ENCODE measurements around the gene CAMSAP1.

The CAMSAP1 gene

GRCh38 chr9:135882011-135882410 is 25.3 kb downstream of the CAMSAP1 start:
- DNase-seq (ENCODE audit: low read depth in 2 of 2, low spot score in 1 of 2) = no peak

GRCh38 chr9:135880438-135880837 is 26.9 kb downstream of the CAMSAP1 start:
- no peak for DNase-seq (ENCODE audit: low read depth in 2 of 2, low spot score in 1 of 2)

- no peak for DNase-seq (ENCODE audit: low read depth in 2 of 2, low spot score in 1 of 2)
Observed at GRCh38 chr9:135879619-135880018, 27.7 kb downstream of the CAMSAP1 start.

GRCh38 chr9:135879237-135879601 is 28.1 kb downstream of the CAMSAP1 start:
- DNase-seq (ENCODE audit: low read depth in 2 of 2, low spot score in 1 of 2) = no peak

- no peak for DNase-seq (ENCODE audit: low read depth in 2 of 2, low spot score in 1 of 2)
Observed at GRCh38 chr9:135878528-135879236, 28.7 kb downstream of the CAMSAP1 start.

GRCh38 chr9:135877791-135878527 is 29.4 kb downstream of the CAMSAP1 start:
- DNase-seq (ENCODE audit: low read depth in 2 of 2, low spot score in 1 of 2) = no peak

- DNase-seq (ENCODE audit: low read depth in 2 of 2, low spot score in 1 of 2) = no peak
Observed at GRCh38 chr9:135876936-135877335, 30.4 kb downstream of the CAMSAP1 start.

- DNase-seq (ENCODE audit: low read depth in 2 of 2, low spot score in 1 of 2) = no peak
Observed at GRCh38 chr9:135874859-135875258, 32.5 kb downstream of the CAMSAP1 start.

GRCh38 chr9:135869909-135870308 is 37.4 kb downstream of the CAMSAP1 start:
- DNase-seq (ENCODE audit: low read depth in 2 of 2, low spot score in 1 of 2) = no peak

GRCh38 chr9:135865531-135865930 is 41.8 kb downstream of the CAMSAP1 start:
- DNase-seq (ENCODE audit: low read depth in 2 of 2, low spot score in 1 of 2) = no peak

- DNase-seq (ENCODE audit: low read depth in 2 of 2, low spot score in 1 of 2) = peak; percentile 38 to 69
Observed at GRCh38 chr9:135864447-135865049, 42.8 kb downstream of the CAMSAP1 start.

GRCh38 chr9:135862809-135863208 is 44.5 kb downstream of the CAMSAP1 start:
- DNase-seq (ENCODE audit: low read depth in 2 of 2, low spot score in 1 of 2) = no peak

GRCh38 chr9:135858491-135859185 is 48.7 kb downstream of the CAMSAP1 start:
- DNase-seq (ENCODE audit: low read depth in 2 of 2, low spot score in 1 of 2) = no peak

GRCh38 chr9:135857843-135858242 is 49.5 kb downstream of the CAMSAP1 start:
- no peak for DNase-seq (ENCODE audit: low read depth in 2 of 2, low spot score in 1 of 2)

GRCh38 chr9:135857371-135857786 is 50.0 kb downstream of the CAMSAP1 start:
- DNase-seq (ENCODE audit: low read depth in 2 of 2, low spot score in 1 of 2) = no peak

GRCh38 chr9:135851748-135852147 is 55.6 kb downstream of the CAMSAP1 start:
- DNase-seq (ENCODE audit: low read depth in 2 of 2, low spot score in 1 of 2) = no peak

GRCh38 chr9:135850737-135851136 is 56.6 kb downstream of the CAMSAP1 start:
- DNase-seq (ENCODE audit: low read depth in 2 of 2, low spot score in 1 of 2) = no peak

GRCh38 chr9:135849181-135849580 is 58.2 kb downstream of the CAMSAP1 start:
- DNase-seq (ENCODE audit: low read depth in 2 of 2, low spot score in 1 of 2) = no peak

GRCh38 chr9:135848341-135849047 is 58.9 kb downstream of the CAMSAP1 start:
- no peak for DNase-seq (ENCODE audit: low read depth in 2 of 2, low spot score in 1 of 2)

- no peak for DNase-seq (ENCODE audit: low read depth in 2 of 2, low spot score in 1 of 2)
Observed at GRCh38 chr9:135847833-135848232, 59.5 kb downstream of the CAMSAP1 start.

GRCh38 chr9:135840539-135840938 is 66.8 kb downstream of the CAMSAP1 start:
- no peak for DNase-seq (ENCODE audit: low read depth in 2 of 2, low spot score in 1 of 2)

Measured in stimulated activated CD8-positive, alpha-beta memory T cell treated with anti-CD3 and anti-CD28 coated beads, Interleukin-4, amount 100 ng/mL, for 4 hours (primary cell).